Lung (tissue), 12 donors: ENCODE data around the gene SFRP4. TPM values are rescaled to one million over a fixed set of nuclear protein-coding genes. Genes with fewer than 3 reads are reported as not detected.

Experiments
- ATAC-seq: fragments of 200-7000 bp; cut with Tn5 transposase; one replicate; pipeline ENCODE4 v1.9.1; 2020; ENCODE audit warnings: moderate number of reproducible peaks; ENCODE audit not compliant: insufficient read depth, low FRiP score
- DNase-seq, 3 donors: peaks; one replicate each; pipeline ENCODE4 v3.0.0-alpha.2; 2013 to 2017
- H3K27ac ChIP-seq, 2 donors: one replicate each; pipeline ENCODE4 v1.5.1; 2013; ENCODE audit warnings: mild to moderate bottlenecking in 2 of 2, moderate library complexity in 2 of 2, control low read depth in 1 of 2, inconsistent platforms in 1 of 2, low read depth in 1 of 2, low read length in 1 of 2
- H3K27me3 ChIP-seq, 3 donors: one replicate each; pipeline ENCODE4 v1.5.1; 2013; ENCODE audit warnings: low read length in 2 of 3; ENCODE audit not compliant: control insufficient read depth in 3 of 3, insufficient read depth in 3 of 3
- H3K36me3 ChIP-seq, 4 donors: one replicate each; pipeline ENCODE4 v1.5.1; 2013; ENCODE audit warnings: low read length in 4 of 4, mild to moderate bottlenecking in 1 of 4, moderate library complexity in 1 of 4; ENCODE audit not compliant: control insufficient read depth in 4 of 4, insufficient read depth in 4 of 4
- H3K4me1 ChIP-seq, 5 donors: one replicate each; pipeline ENCODE4 v1.5.1; 2013; ENCODE audit warnings: low read length in 5 of 5, mild to moderate bottlenecking in 2 of 5, moderate library complexity in 1 of 5; ENCODE audit not compliant: control insufficient read depth in 5 of 5, insufficient read depth in 5 of 5
- H3K4me3 ChIP-seq: one replicate; pipeline ENCODE4 v1.5.1; 2013; ENCODE audit warnings: mild to moderate bottlenecking, control low read depth, moderate library complexity
- H3K9ac ChIP-seq, 2 donors: one replicate each; pipeline ENCODE4 v1.5.1; 2013; ENCODE audit warnings: low read length in 2 of 2, control low read depth in 1 of 2; ENCODE audit not compliant: insufficient read depth in 1 of 2
- H3K9me3 ChIP-seq, 4 donors: one replicate each; pipeline ENCODE4 v1.5.1; 2013; ENCODE audit warnings: low read length in 3 of 4, mild to moderate bottlenecking in 1 of 4, moderate library complexity in 1 of 4; ENCODE audit not compliant: control insufficient read depth in 4 of 4, insufficient read depth in 3 of 4
- WGBS, 2 donors: extraction: QIAGEN DNeasy Blood & Tissue Kit; methylation state at CpG; one replicate each; pipeline ENCODE4 v1.1.7; 2013; 5-methylcytosine and 5-hydroxymethylcytosine counted together
- polyA plus RNA-seq, 2 donors: library from polyadenylated mRNA; stranded (reverse); fragments of 200-250 nt; gene quantifications; one replicate each; pipeline ENCODE4 v1.2.1, GENCODE V29; 2013
- total RNA-seq, 2 donors: library from RNA; depleted of rRNA in 1 of 2; stranded (reverse); fragments of >200 nt in 1 of 2; gene quantifications; one replicate each; pipeline ENCODE4 v1.2.1, GENCODE V29; 2014 to 2021
- TF ChIP-seq, protein P1 (sequence below): IDR thresholded peaks from 2 replicates; pipeline ENCODE4 v1.5.1; 2012; ENCODE audit warnings: mild to moderate bottlenecking; ENCODE audit errors: control extremely low read depth, extremely low read depth
- donor health status: control.
- donor health status: control.
- donor health status: Bipolar disorder and iron deficiency.
- donor health status: healthy.
- donor health status: DM: yes; HTN: yes; CAD: no.

Gene SFRP4
- total and polyA plus RNA-seq, 4 donors = 2.5 to 5.3 (median 3.3) TPM

DNA sequence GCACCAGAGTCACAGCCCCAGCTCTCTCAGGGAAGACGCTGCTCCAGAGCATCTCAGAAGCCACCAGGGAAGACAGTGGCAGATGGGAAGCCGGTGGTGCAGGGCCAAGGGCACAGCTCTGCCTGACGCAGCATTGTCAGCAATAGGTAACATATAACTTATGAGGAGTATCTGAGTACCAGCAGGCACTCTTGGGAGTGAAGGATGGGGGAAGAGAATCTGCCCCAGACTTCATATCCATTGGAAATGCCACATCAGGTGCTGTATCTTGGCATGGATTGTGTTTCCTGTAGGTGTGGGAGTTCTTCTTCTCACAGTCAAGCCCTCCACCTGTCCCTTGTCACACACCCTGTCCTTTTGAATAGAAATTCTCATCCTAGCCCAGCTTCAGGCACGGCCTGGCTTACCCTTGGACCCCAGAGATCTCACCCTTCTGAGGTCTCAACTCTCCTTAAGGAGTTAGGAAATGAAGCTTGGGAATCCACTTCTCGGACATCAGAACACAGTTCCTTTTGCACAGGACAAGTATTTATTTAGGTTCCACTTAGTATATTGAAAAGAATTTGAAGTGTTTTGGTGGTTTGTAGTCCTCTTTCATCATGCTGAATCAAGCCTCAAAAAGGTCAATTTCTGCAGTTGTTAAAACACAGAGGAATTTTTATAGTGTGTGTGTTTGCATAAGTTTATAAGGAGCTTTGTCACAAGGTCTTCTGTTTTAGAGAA lies 13.8 kb upstream of the SFRP4 start:
- no peak overlapping the region for H3K4me3 ChIP-seq
- DNase-seq (peak in 2 of 3 donors; percentile 37 to 66), ATAC-seq (peak; percentile 82)
- no peaks in the 10 kb centered on the region for H3K27me3 ChIP-seq
- H3K27ac ChIP-seq = peak overlapping the region in 1 of 2 donors; percentile 61
- H3K4me1 ChIP-seq = peaks cover 0 to 9% (median 0%) of the 10 kb centered on the region in 5 donors
- peaks cover 0 to 2% (median under 1%) of the 10 kb centered on the region in 4 donors for H3K36me3 ChIP-seq
- H3K9ac ChIP-seq = no peak overlapping the region
- TF ChIP-seq, protein P1, sequence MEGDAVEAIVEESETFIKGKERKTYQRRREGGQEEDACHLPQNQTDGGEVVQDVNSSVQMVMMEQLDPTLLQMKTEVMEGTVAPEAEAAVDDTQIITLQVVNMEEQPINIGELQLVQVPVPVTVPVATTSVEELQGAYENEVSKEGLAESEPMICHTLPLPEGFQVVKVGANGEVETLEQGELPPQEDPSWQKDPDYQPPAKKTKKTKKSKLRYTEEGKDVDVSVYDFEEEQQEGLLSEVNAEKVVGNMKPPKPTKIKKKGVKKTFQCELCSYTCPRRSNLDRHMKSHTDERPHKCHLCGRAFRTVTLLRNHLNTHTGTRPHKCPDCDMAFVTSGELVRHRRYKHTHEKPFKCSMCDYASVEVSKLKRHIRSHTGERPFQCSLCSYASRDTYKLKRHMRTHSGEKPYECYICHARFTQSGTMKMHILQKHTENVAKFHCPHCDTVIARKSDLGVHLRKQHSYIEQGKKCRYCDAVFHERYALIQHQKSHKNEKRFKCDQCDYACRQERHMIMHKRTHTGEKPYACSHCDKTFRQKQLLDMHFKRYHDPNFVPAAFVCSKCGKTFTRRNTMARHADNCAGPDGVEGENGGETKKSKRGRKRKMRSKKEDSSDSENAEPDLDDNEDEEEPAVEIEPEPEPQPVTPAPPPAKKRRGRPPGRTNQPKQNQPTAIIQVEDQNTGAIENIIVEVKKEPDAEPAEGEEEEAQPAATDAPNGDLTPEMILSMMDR = no peak
- WGBS, 2 donors = 76 to 90% methylated on average over 5 of the region's 5 CpGs
- H3K9me3 ChIP-seq = peaks cover 0 to 7% (median 3%) of the 10 kb centered on the region in 4 donors

DNA sequence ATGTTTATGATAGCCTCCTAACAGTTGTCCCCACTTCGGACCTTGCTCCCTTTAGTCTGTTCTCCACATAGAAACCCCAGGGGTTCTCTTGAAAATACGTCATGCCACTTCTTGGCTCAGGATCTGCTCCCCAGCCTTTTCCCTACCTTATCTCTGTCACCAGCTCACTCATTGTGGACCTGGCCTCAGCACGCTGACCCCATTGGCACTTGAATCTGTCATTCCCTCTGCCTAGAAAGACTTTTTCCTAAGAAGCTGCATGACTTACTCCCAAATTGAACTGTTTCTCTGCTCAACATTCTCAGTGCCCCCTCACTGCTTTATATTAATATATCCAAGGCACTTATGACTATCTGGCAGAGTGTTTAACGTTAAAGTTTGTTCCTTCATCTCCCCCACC lies 12.3 kb upstream of the SFRP4 start:
- DNase-seq (no peak), ATAC-seq (no peak)
- H3K9ac ChIP-seq = no peak overlapping the region
- H3K9me3 ChIP-seq = peaks cover 0 to 8% (median 2%) of the 10 kb centered on the region in 4 donors
- TF ChIP-seq, protein P1 = no peak
- H3K27me3 ChIP-seq = no peaks in the 10 kb centered on the region
- 82 to 93% methylated on average over 4 of the region's 4 CpGs for WGBS, 2 donors
- H3K27ac ChIP-seq = no peak overlapping the region
- H3K4me3 ChIP-seq = no peak overlapping the region
- H3K4me1 ChIP-seq = peaks cover 0 to 9% (median 0%) of the 10 kb centered on the region in 5 donors
- peaks cover 0 to 4% (median under 1%) of the 10 kb centered on the region in 4 donors for H3K36me3 ChIP-seq

DNA sequence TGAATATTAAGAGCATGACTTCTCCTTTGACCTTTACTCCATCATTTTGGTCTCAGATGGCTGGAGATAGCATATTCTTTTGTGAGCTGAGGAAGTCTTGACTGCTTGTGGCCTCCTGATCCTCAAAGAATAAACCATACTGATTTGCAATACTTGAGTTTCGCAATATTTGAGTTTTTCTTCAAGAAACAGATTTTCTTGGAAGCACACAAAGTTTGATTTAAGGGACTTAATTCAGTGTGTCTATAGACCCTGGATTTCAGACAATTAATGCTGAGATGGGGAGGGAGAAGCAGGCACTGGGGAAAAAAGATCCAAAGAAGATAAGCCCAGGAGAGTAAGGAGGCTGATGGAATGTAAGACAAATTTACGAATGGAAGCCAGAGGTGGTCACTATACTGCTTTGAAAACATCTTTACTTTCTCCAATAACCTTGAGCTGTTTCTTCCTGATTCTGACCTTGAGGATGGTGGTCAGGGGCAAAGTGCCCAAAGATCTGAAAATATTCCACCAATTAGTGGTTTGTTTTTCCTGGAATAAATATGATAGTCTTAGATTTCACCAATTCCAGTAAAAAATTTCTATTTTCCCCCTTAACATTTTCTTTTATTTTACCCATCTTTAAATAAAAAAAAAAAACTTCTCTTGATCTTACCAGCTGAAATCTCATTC lies 11.3 kb upstream of the SFRP4 start:
- H3K36me3 ChIP-seq = peaks cover 0 to 4% (median under 1%) of the 10 kb centered on the region in 4 donors
- H3K4me1 ChIP-seq = peaks cover 0 to 9% (median 0%) of the 10 kb centered on the region in 5 donors
- TF ChIP-seq, protein P1 = no peak
- no peaks in the 10 kb centered on the region for H3K27me3 ChIP-seq
- H3K27ac ChIP-seq = no peak overlapping the region
- no peak overlapping the region for H3K4me3 ChIP-seq
- no peak for ATAC-seq
- WGBS, 2 donors = 73 to 85% methylated on average over 2 of the region's 2 CpGs
- H3K9ac ChIP-seq = no peak overlapping the region
- peaks cover 0 to 8% (median 2%) of the 10 kb centered on the region in 4 donors for H3K9me3 ChIP-seq
- DNase-seq = peak in 1 of 3 donors; percentile 35
